Skeletal muscle tissue (tissue), 2 donors: ENCODE measurements around the gene IL19. TPM values are rescaled to one million over a fixed set of nuclear protein-coding genes. Genes with fewer than 3 reads are reported as not detected.

ENCODE experiments used
- small RNA-seq: library from RNA; depleted of rRNA; stranded (forward); fragments of <200 nt; gene quantifications from one replicate; pipeline ENCODE3, GENCODE V24; 2014
- total RNA-seq: library from RNA; depleted of rRNA; stranded (reverse); fragments of >200 nt; gene quantifications from one replicate; pipeline ENCODE4 v1.2.3, GENCODE V29; 2014

IL19 gene
- total RNA-seq, 1 donor from 2014 or later: not detected

Small RNA genes lying within 50 kb of the gene (small RNA-seq; reads per million reads assigned to genes)
- not detected for gene RF00019

Other genes starting within 250 kb of the IL19 start
- 25.6 TPM for gene EIF2D, start 158.3 kb upstream of the IL19 start, total RNA-seq
- gene DYRK3, start 135.2 kb upstream of the IL19 start, total RNA-seq: 13.0 TPM
- gene MAPKAPK2, start 85.9 kb upstream of the IL19 start, total RNA-seq: 26.6 TPM
- 1.6 TPM for gene IL10, start 1.7 kb downstream of the IL19 start, total RNA-seq
- gene IL20, start 94.8 kb downstream of the IL19 start, total RNA-seq: not detected
- gene IL24, start 126.7 kb downstream of the IL19 start, total RNA-seq: not detected
- gene FCMR, start 151.2 kb downstream of the IL19 start, total RNA-seq: 0.52 TPM
- under 0.01 TPM for gene PIGR, start 175.7 kb downstream of the IL19 start, total RNA-seq
- gene FCAMR, start 199.7 kb downstream of the IL19 start, total RNA-seq: not detected